Heart right ventricle (tissue), 16 donors: ENCODE data around the gene AACS. TPM values are rescaled to one million over a fixed set of nuclear protein-coding genes. Genes with fewer than 3 reads are reported as not detected.

Source experiments
- ATAC-seq, 8 donors: fragments of 200-7000 bp; cut with Tn5 transposase; one replicate each; pipeline ENCODE4 v1.9.1; 2020; ENCODE audit warnings: mild to moderate bottlenecking in 8 of 8, moderate library complexity in 8 of 8, moderate number of reproducible peaks in 1 of 8
- DNase-seq, 2 donors: peaks; one replicate each; pipeline ENCODE4 v3.0.0-alpha.2; 2020
- H3K27ac ChIP-seq, 10 donors: fragments of 200-600 bp; sonication (generic) in 2 of 10; one replicate each; pipeline versions ENCODE4 v1.5.0 to v1.8.0; 2020 to 2022; ENCODE audit warnings: mild to moderate bottlenecking in 3 of 10
- H3K27me3 ChIP-seq, 7 donors: fragments of 200-600 bp; one replicate each; pipeline ENCODE4 v1.8.0; 2021 to 2022; ENCODE audit warnings: mild to moderate bottlenecking in 2 of 7
- H3K36me3 ChIP-seq, 9 donors: fragments of 200-600 bp; sonication (generic) in 1 of 9; one replicate each; pipeline versions ENCODE4 v1.5.0 to v1.8.0; 2020 to 2022; ENCODE audit warnings: mild to moderate bottlenecking in 2 of 9
- H3K4me1 ChIP-seq, 9 donors: fragments of 200-600 bp; sonication (generic) in 1 of 9; one replicate each; pipeline versions ENCODE4 v1.5.0 to v1.8.0; 2020 to 2022; ENCODE audit warnings: mild to moderate bottlenecking in 4 of 9
- H3K4me3 ChIP-seq, 10 donors: fragments of 200-600 bp; sonication (generic) in 2 of 10; one replicate each; pipeline versions ENCODE4 v1.5.0 to v1.8.0; 2020 to 2022; ENCODE audit warnings: mild to moderate bottlenecking in 7 of 10, moderate library complexity in 2 of 10
- H3K9me3 ChIP-seq, 11 donors: fragments of 200-600 bp in 10 of 11; sonication (generic) in 2 of 11; one replicate each; pipeline versions ENCODE4 v1.5.0 to v1.8.0; 2013 to 2022; ENCODE audit warnings: mild to moderate bottlenecking in 2 of 11, control low read depth in 1 of 11, moderate library complexity in 1 of 11
- CTCF ChIP-seq, 9 donors: fragments of 200-600 bp; sonication (generic) in 2 of 9; IDR thresholded peaks; one replicate each; pipeline versions ENCODE4 v1.5.0 to v1.8.0; 2021 to 2022; ENCODE audit warnings: antibody characterized with exemption in 9 of 9, mild to moderate bottlenecking in 5 of 9, moderate library complexity in 1 of 9
- WGBS, 2 donors: extraction: QIAGEN DNeasy Blood & Tissue Kit; methylation state at CpG; one replicate each; pipeline ENCODE4 v1.1.7; 2013; ENCODE audit warnings: inconsistent platforms in 1 of 2; 5-methylcytosine and 5-hydroxymethylcytosine counted together
- intact Hi-C, 10 donors: fragments of 100-400 bp; cut with DNase I; formaldehyde crosslinking; loops; one replicate each; pipeline versions ENCODE4 v1.11.1 to v1.14.2; 2022
- polyA plus RNA-seq, 2 donors: library from polyadenylated mRNA; stranded (reverse); fragments of 200-250 nt; gene quantifications; one replicate each; pipeline ENCODE4 v1.2.3, GENCODE V29; 2013
- total RNA-seq, 10 donors: library from RNA; stranded (reverse); fragmentation: NEBNext Ultra II Directional in 3 of 10; extraction: Animal tissue kit (Norgen Biotek cat#: 25700) in 3 of 10; gene quantifications; one replicate each; pipeline versions ENCODE4 v1.2.1 to v1.2.4, GENCODE V29; 2021 to 2023
- donor health status: Arrhythmogenic right ventricular cardiomyopathy.
- donor health status: ischemic (EF 13 %, LVEDD 7.1; RV severe dilation, severe dysfunction).
- donor health status: healthy with polysubstance abuse.
- donor health status: DM: no; HTN: yes; CAD: no.
- donor health status: DM: no; HTN: no; CAD: no.
- donor health status: ischemic (EF 25% LVEDD 6.9; RV normal size, moderate dysfunction).
- donor health status: ischemic (EF 25% LVEDD 5.7; RV mildly dilated, moderate dysfunction).
- donor health status: healthy.
- donor health status: DM: yes; HTN: yes; CAD: no.
- donor health status: Ischemic cardiomyopathy.
- donor health status: ischemic (EF 35%, LVEDD 5.7; RV mildly dilated, moderate dysfunction).
- donor health status: nonischemic (EF 11% LVEDD 7.7; RV severe dilation, severe dysfunction).
- donor health status: DM: yes; HTN: yes; CAD: no.
- donor health status: PGD.
- donor health status: ischemic (EF 29% LVEDD 5.4; RV normal size, mild dysfunction).
- donor health status: nonischemic (EF 23%, LVEDD 6.1; RV moderate dilation, normal function).

AACS gene
- total and polyA plus RNA-seq, 12 donors, result 8.5 to 19.4 (median 12.1) TPM

DNA sequence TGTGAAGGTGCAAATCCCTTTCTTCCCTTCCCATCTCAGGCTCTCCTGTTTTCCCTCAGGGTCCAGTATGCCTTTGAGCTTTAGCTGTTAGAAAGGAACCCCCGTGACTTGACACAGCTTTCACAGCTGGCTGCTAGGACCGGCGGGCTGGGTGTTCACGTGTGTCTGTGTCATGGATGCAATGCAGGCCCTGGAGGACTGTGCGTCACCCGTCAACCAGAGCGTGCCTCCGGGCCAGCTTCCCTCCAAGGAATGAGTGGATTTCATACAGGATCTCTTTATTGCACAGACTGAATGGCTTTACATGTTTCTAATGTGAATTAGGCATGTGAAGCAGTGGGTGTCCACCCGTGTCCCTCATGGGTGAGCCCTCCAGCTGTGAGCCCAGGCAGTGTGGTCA is 77.4 kb downstream of the AACS start:
- DNase-seq, result no peak
- H3K4me1 ChIP-seq, result peaks cover 0 to 11% (median 5%) of the 10 kb centered on the region in 9 donors
- no peaks in the 10 kb centered on the region for H3K9me3 ChIP-seq
- H3K27me3 ChIP-seq, result no peaks in the 10 kb centered on the region
- WGBS, 2 donors, result 75 to 87% methylated on average over 9 of the region's 9 CpGs
- no peak for TF ChIP-seq CTCF (IDR thresholded peaks at IDR 0.05)
- H3K27ac ChIP-seq, result peak overlapping the region in 1 of 10 donors; percentile 3
- ATAC-seq, result peak in 1 of 8 donors; percentile 4
- intact Hi-C loops, result no loop called here
- H3K36me3 ChIP-seq, result peaks cover 0 to 7% (median 0%) of the 10 kb centered on the region in 9 donors
- H3K4me3 ChIP-seq, result no peak overlapping the region

- peaks cover 0 to 11% (median 5%) of the 10 kb centered on the region in 9 donors for H3K4me1 ChIP-seq
- no peaks in the 10 kb centered on the region for H3K9me3 ChIP-seq
- H3K36me3 ChIP-seq, result no peaks in the 10 kb centered on the region
- no peak for TF ChIP-seq CTCF (IDR thresholded peaks at IDR 0.05)
- peak overlapping the region in 5 of 10 donors; percentile 3 to 50 (median 10) for H3K27ac ChIP-seq
- H3K4me3 ChIP-seq, result no peak overlapping the region
- WGBS, 2 donors, result 9 to 15% methylated on average over 9 of the region's 9 CpGs
- ATAC-seq (peak; percentile 83 to 94 (median 90)), DNase-seq (peak; percentile 64 to 76)
- no peaks in the 10 kb centered on the region for H3K27me3 ChIP-seq
- intact Hi-C loops, result no loop called here
These were observed 78.3 kb downstream of the AACS start for GRCh38 chr12:125143491-125143890.

DNA sequence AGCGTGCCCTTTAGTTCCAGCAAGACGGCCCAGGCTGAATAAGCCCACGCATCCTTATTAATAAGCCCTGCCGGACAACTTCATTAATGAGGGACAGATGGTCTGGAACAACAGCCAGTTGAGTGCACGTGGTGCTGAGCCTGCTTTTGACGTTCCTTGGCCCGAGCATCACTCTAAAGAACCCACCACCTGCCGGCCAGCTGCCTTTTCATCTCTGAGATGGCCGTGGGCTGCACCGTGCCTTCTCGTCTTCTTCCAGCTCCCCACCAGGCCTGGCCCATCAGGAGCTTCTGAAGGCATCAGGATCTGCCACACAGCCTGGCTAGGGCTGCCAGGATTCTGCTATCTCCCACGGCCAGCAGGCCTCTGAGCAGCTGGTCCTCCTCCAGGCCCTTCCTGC is 80.0 kb downstream of the AACS start:
- Histone ChIP-seq H3K27ac (no peak overlapping the region), H3K27me3 (no peaks in the 10 kb centered on the region), H3K4me3 (no peak overlapping the region), H3K4me1 (peaks cover 0 to 11% (median 5%) of the 10 kb centered on the region in 9 donors), H3K36me3 (no peaks in the 10 kb centered on the region), H3K9me3 (no peaks in the 10 kb centered on the region)
- no peak for ATAC-seq
- no peak for TF ChIP-seq CTCF (IDR thresholded peaks at IDR 0.05)
- WGBS, 2 donors, result 85 to 87% methylated on average over 12 of the region's 12 CpGs
- DNase-seq, result no peak
- intact Hi-C loops, result no loop called here

GRCh38 chr12:125148316-125148715 is 83.1 kb downstream of the AACS start:
- DNase-seq, result no peak
- Histone ChIP-seq H3K36me3 (no peaks in the 10 kb centered on the region), H3K27me3 (no peaks in the 10 kb centered on the region), H3K27ac (no peak overlapping the region), H3K4me3 (no peak overlapping the region), H3K9me3 (no peaks in the 10 kb centered on the region), H3K4me1 (peaks cover 0 to 9% (median 4%) of the 10 kb centered on the region in 9 donors)
- intact Hi-C loops, result no loop called here
- WGBS, 2 donors, result 88 to 95% methylated on average over 6 of the region's 6 CpGs
- no peak for ATAC-seq
- no peak for TF ChIP-seq CTCF (IDR thresholded peaks at IDR 0.05)
